Right lobe of liver (tissue), 6 donors: ENCODE results near the gene AIF1. TPM values are rescaled to one million over a fixed set of nuclear protein-coding genes. Genes with fewer than 3 reads are reported as not detected.
A peak's percentile ranks its signal among the peaks of the same experiment; 100 is the strongest.

Experiments used
- ATAC-seq, 4 donors: fragments of 200-7000 bp; cut with Tn5 transposase; one replicate each; pipeline ENCODE4 v1.9.1; 2020; ENCODE audit warnings: mild to moderate bottlenecking in 4 of 4, moderate library complexity in 4 of 4
- DNase-seq, 3 donors: peaks; one replicate each; pipeline ENCODE4 v3.0.0-alpha.2; 2020
- H3K27ac ChIP-seq, 3 donors: fragments of 200-600 bp; one replicate each; pipeline ENCODE4 v1.8.0; 2022
- H3K27me3 ChIP-seq, 2 donors: fragments of 200-600 bp; one replicate each; pipeline ENCODE4 v1.8.0; 2022
- H3K36me3 ChIP-seq, 4 donors: fragments of 200-600 bp; sonication (generic) in 1 of 4; one replicate each; pipeline versions ENCODE4 v1.5.1 to v1.8.0; 2017 to 2022; ENCODE audit warnings: control low read depth in 1 of 4
- H3K4me1 ChIP-seq, 4 donors: fragments of 200-600 bp; sonication (generic) in 1 of 4; one replicate each; pipeline versions ENCODE4 v1.5.1 to v1.8.0; 2017 to 2022; ENCODE audit warnings: control low read depth in 1 of 4
- H3K4me3 ChIP-seq, 3 donors: fragments of 200-600 bp; one replicate each; pipeline ENCODE4 v1.8.0; 2022
- H3K9me3 ChIP-seq, 4 donors: fragments of 200-600 bp; sonication (generic) in 1 of 4; one replicate each; pipeline versions ENCODE4 v1.5.1 to v1.8.0; 2017 to 2022; ENCODE audit warnings: control low read depth in 1 of 4
- CTCF ChIP-seq, 4 donors: fragments of 200-600 bp in 3 of 4; fragments of 450-650 bp in 1 of 4; IDR thresholded peaks; one replicate each; pipeline versions ENCODE4 v1.5.1 to v1.8.0; 2016 to 2022; ENCODE audit warnings: antibody characterized with exemption in 4 of 4, mild to moderate bottlenecking in 2 of 4
- POLR2A ChIP-seq: fragments of 450-650 bp; IDR thresholded peaks from one replicate; pipeline ENCODE4 v1.6.1; 2017; ENCODE audit warnings: antibody characterized with exemption, mild to moderate bottlenecking
- WGBS: methylation state at CpG from one replicate; pipeline ENCODE4 v1.1.6; 2018; ENCODE audit warnings: low coverage, low lambda C conversion rate; ENCODE audit not compliant: insufficient coverage; ENCODE audit errors: missing lambda C conversion rate; 5-methylcytosine and 5-hydroxymethylcytosine counted together
- intact Hi-C, 2 donors: fragments of 100-400 bp; cut with DNase I; formaldehyde crosslinking; loops; one replicate each; pipeline versions ENCODE4 v1.11.2 to v1.14.1; 2022
- total RNA-seq, 6 experiments: library from RNA; depleted of rRNA in 2 of 6; stranded (reverse); fragments of >200 nt in 2 of 6; fragmentation: NEBNext Ultra II Directional in 3 of 6; extraction: Animal tissue kit (Norgen Biotek cat#: 25700) in 3 of 6; gene quantifications; one replicate each; pipeline versions ENCODE4 v1.1.0 to v1.2.4, GENCODE V29; 2016 to 2023
- donor health status: DM: no; HTN: yes; CAD: no.
- donor health status: DM: no; HTN: no; CAD: no.
- donor health status: DM: no; HTN: no; CAD: no.
- donor health status: DM: no; HTN: yes; CAD: no.
- donor health status: DM: no; HTN: yes; CAD: no.

The AIF1 gene
- total RNA-seq, 6 experiments from 2014 or later: 6.7 to 28.5 (median 13.0) TPM

- DNase-seq: no peak
- H3K9me3 ChIP-seq: no peaks in the 10 kb centered on the region
- H3K36me3 ChIP-seq: peaks cover 0 to 6% (median 3%) of the 10 kb centered on the region in 4 donors
- no peak for ATAC-seq
- WGBS: 81% methylated on average over 10 of the region's 12 CpGs
- intact Hi-C loops: no loop called here
- TF ChIP-seq POLR2A: no peak
- no peak for TF ChIP-seq CTCF (IDR thresholded peaks at IDR 0.05)
- no peak overlapping the region for H3K4me3 ChIP-seq
- no peak overlapping the region for H3K27ac ChIP-seq
- no peaks in the 10 kb centered on the region for H3K27me3 ChIP-seq
- peaks cover 1 to 41% (median 14%) of the 10 kb centered on the region in 4 donors for H3K4me1 ChIP-seq
Observed at GRCh38 chr6:31662124-31662723, 47.2 kb downstream of the AIF1 start.

- DNase-seq: no peak
- H3K4me1 ChIP-seq: peaks cover 1 to 29% (median 14%) of the 10 kb centered on the region in 4 donors
Observed at GRCh38 chr6:31663126-31663960, 48.3 kb downstream of the AIF1 start.

GRCh38 chr6:31663961-31664789 lies 49.1 kb downstream of the AIF1 start:
- Histone ChIP-seq H3K27me3 (no peaks in the 10 kb centered on the region), H3K4me1 (peaks cover 1 to 22% (median 12%) of the 10 kb centered on the region in 4 donors), H3K9me3 (no peaks in the 10 kb centered on the region), H3K4me3 (peak overlapping the region; percentile 70 to 93 (median 87)), H3K27ac (peak overlapping the region; percentile 83 to 90 (median 86)), H3K36me3 (peaks cover 8 to 23% (median 14%) of the 10 kb centered on the region in 4 donors)
- no peak for TF ChIP-seq CTCF (IDR thresholded peaks at IDR 0.05)
- TF ChIP-seq POLR2A: no peak
- DNase-seq (no peak), ATAC-seq (no peak)
- 10% methylated on average over 10 of the region's 17 CpGs for WGBS
- intact Hi-C loops: no loop called here

More at GRCh38 chr6:31663126-31663960, 48.3 kb downstream of the AIF1 start:
- TF ChIP-seq CTCF (IDR thresholded peaks at IDR 0.05) (no peak), POLR2A (no peak)
- WGBS: 71% methylated on average over 4 of the region's 9 CpGs
- H3K36me3 ChIP-seq: peaks cover 3 to 15% (median 9%) of the 10 kb centered on the region in 4 donors
- H3K4me3 ChIP-seq: peak overlapping the region in 2 of 3 donors; percentile 70 to 93
- peak overlapping the region in 1 of 3 donors; percentile 90 for H3K27ac ChIP-seq
- ATAC-seq: no peak
- no peaks in the 10 kb centered on the region for H3K27me3 ChIP-seq
- intact Hi-C loops: no loop called here
- no peaks in the 10 kb centered on the region for H3K9me3 ChIP-seq

GRCh38 chr6:31664790-31665500 lies 49.9 kb downstream of the AIF1 start, which contains the start of gene GPANK1:
GPANK1 (minus strand) TSS chr6:31664997; CDS start chr6:31664478, 519 bp downstream.
- Histone ChIP-seq H3K4me3 (peak within 1 kb of the TSS; percentile 70 to 93 (median 87)), H3K4me1 (peaks cover 1 to 18% (median 8%) of the 10 kb centered on the region in 4 donors), H3K9me3 (no peaks in the 10 kb centered on the region), H3K36me3 (peaks cover 10 to 31% (median 21%) of the 10 kb centered on the region in 4 donors), H3K27me3 (no peaks in the 10 kb centered on the region), H3K27ac (peak within 1 kb of the TSS; percentile 83 to 90 (median 86))
- intact Hi-C loops: no loop called here
- WGBS: under 1% methylated on average over 24 of the region's 39 CpGs
- TF ChIP-seq POLR2A (peak; percentile 54), CTCF (IDR thresholded peaks at IDR 0.05) (no peak)
- ATAC-seq (peak; percentile 64 to 72 (median 68)), DNase-seq (peak; percentile 88 to 93 (median 93))
